HL-60/S4 treated with phorbol 12-myristate 13-acetate at 8.2 ng/mL for 4 days and 3 days (cell line): ENCODE data around the gene CTNNBL1.

Source experiments
- in situ Hi-C: fragments of 300-500 bp; cut with MboI; formaldehyde crosslinking; loops from 2 replicates; pipeline ENCODE4 v1.15.0; 2022; ENCODE audit warnings: low sequenced_read_pairs

CTNNBL1 gene

GRCh38 chr20:37737826-37738420 lies 44.1 kb downstream of the CTNNBL1 start:
- in situ Hi-C loops: no loop called here

DNA sequence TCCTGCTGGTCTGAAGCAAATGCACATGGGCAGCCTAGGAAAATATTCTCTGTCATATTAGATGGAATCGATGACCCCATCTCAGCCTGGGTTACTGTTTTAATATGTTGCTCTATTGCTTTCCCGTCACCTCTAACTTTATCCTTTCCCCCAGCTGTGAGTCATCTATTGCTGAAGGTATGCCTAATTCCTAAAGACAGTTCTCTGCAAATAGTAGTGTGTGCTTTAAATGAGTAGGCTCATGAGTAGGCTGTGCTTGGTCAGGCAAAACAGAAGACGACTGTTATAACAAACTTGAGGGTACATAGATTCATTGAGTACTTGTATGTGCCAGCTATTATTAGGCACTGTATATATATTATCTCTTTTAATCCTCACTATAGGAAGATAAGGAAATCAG lies 47.2 kb downstream of the CTNNBL1 start:
- in situ Hi-C loops: no loop called here

DNA sequence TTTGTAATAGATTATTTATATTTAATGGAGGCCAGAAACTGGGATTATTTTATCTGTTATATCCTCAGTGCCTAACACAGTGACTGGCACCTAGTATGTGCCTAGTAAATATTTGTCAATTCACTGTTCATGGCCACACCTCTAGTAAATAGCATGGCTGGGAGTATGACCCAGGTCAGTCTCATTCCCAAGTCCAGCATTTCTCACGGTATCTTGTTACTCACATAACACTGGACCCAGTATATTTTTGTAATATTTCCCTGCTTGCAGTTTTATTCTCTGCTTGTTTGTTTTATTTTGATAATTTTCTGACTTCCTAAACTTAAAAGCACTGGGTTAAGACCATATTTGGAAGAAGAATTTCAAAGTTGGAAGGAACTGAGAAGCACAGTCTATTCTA lies 47.7 kb downstream of the CTNNBL1 start:
- in situ Hi-C loops: no loop called here

GRCh38 chr20:37742131-37742530 lies 48.3 kb downstream of the CTNNBL1 start:
- in situ Hi-C loops: no loop called here

DNA sequence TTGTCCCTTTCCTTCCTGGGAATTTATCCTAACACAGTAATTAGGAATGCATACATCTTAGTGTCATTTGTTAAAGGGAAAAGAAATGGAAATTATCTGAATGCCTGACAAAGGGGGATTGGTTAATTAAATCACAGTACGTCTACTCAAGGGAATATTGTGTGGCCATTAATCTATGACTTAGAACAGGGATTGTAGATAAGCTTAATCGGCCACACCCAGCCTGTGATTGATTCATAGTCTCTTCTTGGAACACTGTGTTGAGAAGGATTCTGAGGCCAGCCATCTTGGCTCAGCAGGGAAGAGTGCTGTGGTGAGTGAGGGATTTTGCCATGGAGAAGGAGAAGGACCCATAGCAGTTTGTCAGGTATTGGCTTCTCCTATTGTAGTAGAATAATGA lies 50.5 kb downstream of the CTNNBL1 start:
- in situ Hi-C loops: no loop called here

DNA sequence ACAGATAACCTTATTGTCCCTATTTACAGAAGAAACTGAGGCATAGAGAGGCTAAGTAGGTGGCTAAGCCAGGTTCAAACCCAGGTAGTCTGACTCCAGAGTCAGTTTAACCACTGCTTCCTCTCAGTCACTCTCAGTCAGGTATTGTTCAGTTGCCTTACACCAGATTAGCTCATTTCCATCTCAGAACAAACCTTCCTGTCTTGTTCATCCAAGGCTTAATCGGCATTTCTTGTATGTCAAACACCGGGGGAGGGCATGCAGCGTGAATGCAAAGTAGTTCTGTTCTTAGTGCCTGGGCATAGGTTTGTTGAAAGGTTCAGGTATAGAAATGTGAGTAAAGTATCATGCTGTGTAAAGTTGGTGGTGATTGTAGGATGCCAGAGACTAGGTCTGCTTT lies 51.7 kb downstream of the CTNNBL1 start:
- in situ Hi-C loops: no loop called here

DNA sequence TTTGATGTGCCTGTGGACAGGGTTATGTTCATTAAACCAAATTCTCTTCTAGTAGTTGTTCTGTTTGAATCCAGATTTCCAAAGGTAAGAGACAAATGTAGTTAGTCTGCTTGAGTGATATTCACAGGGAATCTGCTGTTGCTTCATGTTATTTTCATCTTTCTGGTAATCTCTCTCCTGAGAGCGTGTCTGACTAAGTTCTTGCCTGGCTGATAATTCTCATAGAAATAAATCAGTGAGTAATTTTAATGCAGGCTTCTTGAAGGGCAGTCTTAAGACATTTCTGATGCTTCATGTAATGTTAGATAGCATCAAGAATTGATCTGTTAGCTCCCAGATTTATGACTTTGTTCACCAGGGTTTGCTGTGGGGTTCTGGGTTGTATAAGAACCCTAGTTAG lies 54.2 kb downstream of the CTNNBL1 start:
- in situ Hi-C loops: no loop called here

DNA sequence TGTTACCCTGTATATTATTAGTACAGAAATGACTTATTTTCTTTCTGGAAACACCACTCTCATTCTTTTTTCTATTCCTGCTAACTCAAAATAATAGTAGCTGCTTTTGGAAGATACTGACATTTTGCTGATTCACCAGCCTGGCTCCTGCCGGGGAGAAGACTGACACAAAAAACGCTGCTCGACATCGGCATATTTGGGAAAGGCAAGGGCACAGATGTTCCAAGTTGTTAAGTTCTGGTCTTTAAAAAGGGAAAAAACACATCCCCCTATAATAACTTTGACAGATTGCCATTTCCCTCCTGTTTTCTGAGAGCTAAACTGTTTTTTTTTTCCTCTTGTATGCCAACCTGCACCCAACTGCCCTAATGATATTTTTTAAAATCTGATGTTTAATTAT lies 55.4 kb downstream of the CTNNBL1 start:
- in situ Hi-C loops: no loop called here

GRCh38 chr20:37749620-37750403 lies 56.0 kb downstream of the CTNNBL1 start:
- in situ Hi-C loops: no loop called here

DNA sequence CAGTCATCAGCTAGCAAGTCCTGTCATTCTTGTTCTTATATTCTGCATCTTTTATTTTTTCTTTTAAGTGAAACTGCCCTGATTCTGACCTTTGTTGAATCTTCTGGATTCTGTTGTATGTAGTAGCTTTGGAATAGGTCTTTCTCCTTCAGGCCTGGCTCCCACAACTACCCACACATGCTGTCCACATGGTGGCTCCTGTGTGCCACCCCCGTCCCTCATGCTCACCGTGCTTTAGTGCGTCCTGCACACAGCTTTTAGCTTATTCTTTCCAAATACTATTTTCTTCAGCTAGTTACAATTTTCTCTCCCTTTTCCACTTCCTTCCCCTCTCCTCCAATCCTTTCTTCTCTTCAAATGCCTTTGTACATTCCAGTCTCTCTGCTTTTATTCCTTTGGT lies 61.8 kb downstream of the CTNNBL1 start:
- in situ Hi-C loops: no loop called here

- in situ Hi-C loops: no loop called here
Measured at GRCh38 chr20:37756234-37756633, 62.4 kb downstream of the CTNNBL1 start.

DNA sequence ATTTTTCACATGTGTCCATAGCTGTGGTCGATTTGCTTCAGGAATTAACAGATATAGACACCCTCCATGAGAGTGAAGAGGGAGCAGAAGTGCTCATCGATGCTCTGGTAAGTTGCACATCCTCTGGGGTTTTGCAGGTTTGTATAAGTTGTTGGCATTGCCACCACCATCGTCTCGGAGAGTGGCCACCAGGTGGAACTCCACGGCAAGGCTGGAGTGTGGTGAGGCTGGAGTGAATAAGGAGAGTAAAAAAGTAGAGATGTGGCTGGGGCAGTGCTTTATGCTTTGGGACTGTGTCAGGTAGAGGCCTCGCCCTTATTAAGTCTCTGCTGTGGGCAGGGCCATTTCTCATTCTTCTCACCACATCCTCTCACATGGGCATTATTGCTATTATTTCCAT lies 63.7 kb downstream of the CTNNBL1 start:
- in situ Hi-C loops: no loop called here

DNA sequence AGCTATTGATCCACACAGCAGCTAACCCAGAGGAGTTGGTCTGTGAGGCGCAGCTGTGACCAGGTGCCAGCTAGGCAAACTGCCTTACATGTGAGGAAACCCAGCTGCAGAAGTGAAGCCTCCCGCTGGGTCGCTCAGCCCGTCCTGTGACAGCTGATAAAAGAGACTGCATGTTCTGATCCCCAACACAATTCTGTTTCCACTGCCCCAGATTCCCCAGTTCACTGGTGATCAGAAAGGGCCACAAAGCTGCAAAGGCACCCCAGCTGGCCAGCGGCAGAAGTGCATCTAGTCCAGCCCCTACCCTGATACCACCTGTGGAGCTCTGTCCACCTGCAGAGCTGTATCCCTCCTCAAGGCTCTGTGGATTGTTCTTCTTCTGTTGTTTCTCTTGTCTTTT lies 64.5 kb downstream of the CTNNBL1 start:
- in situ Hi-C loops: no loop called here

- in situ Hi-C loops: no loop called here
Measured at GRCh38 chr20:37759052-37759553, 65.3 kb downstream of the CTNNBL1 start.

GRCh38 chr20:37759761-37760209 lies 66.0 kb downstream of the CTNNBL1 start:
- in situ Hi-C loops: no loop called here

- in situ Hi-C loops: no loop called here
Measured at GRCh38 chr20:37760322-37760721, 66.5 kb downstream of the CTNNBL1 start.

GRCh38 chr20:37762716-37763485 lies 69.1 kb downstream of the CTNNBL1 start:
- in situ Hi-C loops: no loop called here

GRCh38 chr20:37764333-37764935 lies 70.6 kb downstream of the CTNNBL1 start:
- in situ Hi-C loops: no loop called here

DNA sequence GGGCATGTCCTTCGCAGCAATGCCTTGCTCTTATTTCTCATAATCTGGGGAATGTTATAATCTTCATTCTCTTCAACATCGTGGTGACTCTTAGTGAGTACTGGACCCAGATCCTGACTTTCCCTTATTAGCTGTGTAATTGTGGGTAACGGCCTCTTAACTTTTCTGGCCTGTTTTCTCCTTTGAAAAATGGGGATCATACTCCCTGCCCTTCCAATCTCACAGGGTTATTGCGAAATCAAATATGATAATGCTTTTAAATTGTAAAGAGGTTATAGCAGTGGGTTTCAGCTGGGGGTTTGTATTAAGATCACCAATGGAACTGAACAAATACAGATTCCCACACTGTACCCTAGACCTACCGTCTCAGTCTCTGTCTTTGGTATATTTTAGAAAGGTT lies 77.1 kb downstream of the CTNNBL1 start:
- in situ Hi-C loops: no loop called here

- in situ Hi-C loops: no loop called here
Measured at GRCh38 chr20:37773291-37773826, 79.5 kb downstream of the CTNNBL1 start.

DNA sequence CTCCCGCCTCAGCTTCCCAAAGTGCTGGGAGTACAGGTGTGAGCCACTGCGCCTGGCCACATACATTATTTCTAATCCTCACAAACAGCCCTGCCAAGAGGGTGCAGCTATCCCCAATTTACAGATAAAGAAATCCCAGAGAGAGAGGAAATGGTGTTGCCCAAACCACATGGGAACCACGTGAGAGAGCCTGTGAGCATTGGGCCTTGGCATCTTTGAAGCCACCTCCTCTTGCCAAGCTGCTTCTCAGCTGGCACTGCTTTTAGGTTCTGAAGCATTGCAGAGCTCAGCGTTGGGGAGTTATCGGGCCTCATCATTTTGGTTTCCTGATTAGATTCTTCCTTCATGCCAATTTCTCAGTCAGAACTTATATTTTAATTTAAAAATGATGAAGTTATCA lies 80.3 kb downstream of the CTNNBL1 start:
- in situ Hi-C loops: no loop called here
